ENCODE data around the gene E2F6.

- TF ChIP-seq, protein P1, sequence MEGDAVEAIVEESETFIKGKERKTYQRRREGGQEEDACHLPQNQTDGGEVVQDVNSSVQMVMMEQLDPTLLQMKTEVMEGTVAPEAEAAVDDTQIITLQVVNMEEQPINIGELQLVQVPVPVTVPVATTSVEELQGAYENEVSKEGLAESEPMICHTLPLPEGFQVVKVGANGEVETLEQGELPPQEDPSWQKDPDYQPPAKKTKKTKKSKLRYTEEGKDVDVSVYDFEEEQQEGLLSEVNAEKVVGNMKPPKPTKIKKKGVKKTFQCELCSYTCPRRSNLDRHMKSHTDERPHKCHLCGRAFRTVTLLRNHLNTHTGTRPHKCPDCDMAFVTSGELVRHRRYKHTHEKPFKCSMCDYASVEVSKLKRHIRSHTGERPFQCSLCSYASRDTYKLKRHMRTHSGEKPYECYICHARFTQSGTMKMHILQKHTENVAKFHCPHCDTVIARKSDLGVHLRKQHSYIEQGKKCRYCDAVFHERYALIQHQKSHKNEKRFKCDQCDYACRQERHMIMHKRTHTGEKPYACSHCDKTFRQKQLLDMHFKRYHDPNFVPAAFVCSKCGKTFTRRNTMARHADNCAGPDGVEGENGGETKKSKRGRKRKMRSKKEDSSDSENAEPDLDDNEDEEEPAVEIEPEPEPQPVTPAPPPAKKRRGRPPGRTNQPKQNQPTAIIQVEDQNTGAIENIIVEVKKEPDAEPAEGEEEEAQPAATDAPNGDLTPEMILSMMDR (IDR thresholded peaks at IDR 0.05; ENCODE audit: insufficient read depth, low read length) = no peak
- no peak for TF ChIP-seq REST (IDR thresholded peaks at IDR 0.05; ENCODE audit: insufficient replicate concordance, low read depth)
Observed at GRCh38 chr2:11514904-11515303, 48.9 kb upstream of the E2F6 start.
